OCI-LY7 (cell line): ENCODE results near the gene NKAIN2.

Experiments used
- EZH2phosphoT487 ChIP-seq: fragments of 200-600 bp; sonication (generic); IDR thresholded peaks from 2 replicates; pipeline ENCODE4 v1.6.1; 2018; ENCODE audit warnings: low read depth, borderline replicate concordance, mild to moderate bottlenecking, mixed run types, antibody characterized with exemption, low read length, moderate library complexity, mixed read lengths
- TF ChIP-seq, protein P1 (sequence below): fragments of 200-600 bp; sonication (generic); conservative IDR thresholded peaks from 2 replicates; pipeline ENCODE4 v1.5.1; 2014; ENCODE audit warnings: mild to moderate bottlenecking, antibody characterized with exemption, low read length, moderate library complexity, mixed read lengths

DNA sequence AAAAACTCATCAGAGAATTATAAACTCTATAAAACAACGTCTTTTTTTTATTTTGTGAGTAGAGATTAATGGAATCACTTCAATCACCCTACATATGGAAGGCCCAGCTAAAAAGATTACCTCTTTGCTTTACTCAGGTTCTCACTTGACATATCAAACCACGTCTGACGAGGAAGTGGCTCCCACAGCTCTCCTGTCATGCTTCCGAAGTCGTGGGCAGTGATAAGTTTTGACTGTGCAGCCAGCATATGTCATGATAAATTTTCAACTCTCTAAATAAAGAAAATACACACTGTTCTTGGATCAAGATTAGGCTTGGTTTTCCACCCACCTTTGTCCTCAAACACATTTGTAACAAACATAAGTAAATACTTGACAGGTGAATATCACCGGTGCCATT lies 879.1 kb downstream of the NKAIN2 start:
- TF ChIP-seq, protein P1, sequence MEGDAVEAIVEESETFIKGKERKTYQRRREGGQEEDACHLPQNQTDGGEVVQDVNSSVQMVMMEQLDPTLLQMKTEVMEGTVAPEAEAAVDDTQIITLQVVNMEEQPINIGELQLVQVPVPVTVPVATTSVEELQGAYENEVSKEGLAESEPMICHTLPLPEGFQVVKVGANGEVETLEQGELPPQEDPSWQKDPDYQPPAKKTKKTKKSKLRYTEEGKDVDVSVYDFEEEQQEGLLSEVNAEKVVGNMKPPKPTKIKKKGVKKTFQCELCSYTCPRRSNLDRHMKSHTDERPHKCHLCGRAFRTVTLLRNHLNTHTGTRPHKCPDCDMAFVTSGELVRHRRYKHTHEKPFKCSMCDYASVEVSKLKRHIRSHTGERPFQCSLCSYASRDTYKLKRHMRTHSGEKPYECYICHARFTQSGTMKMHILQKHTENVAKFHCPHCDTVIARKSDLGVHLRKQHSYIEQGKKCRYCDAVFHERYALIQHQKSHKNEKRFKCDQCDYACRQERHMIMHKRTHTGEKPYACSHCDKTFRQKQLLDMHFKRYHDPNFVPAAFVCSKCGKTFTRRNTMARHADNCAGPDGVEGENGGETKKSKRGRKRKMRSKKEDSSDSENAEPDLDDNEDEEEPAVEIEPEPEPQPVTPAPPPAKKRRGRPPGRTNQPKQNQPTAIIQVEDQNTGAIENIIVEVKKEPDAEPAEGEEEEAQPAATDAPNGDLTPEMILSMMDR, result no peak
- no peak for TF ChIP-seq EZH2phosphoT487
